C4-2B (cell line): ENCODE results near the gene GCK.

Experiments used
- ZFX ChIP-seq: fragments of 450-650 bp; IDR thresholded peaks from 2 replicates; pipeline ENCODE4 v1.6.1; 2017
- TF ChIP-seq, protein P1 (sequence below): fragments of 450-650 bp; conservative IDR thresholded peaks from 2 replicates; pipeline ENCODE4 v1.5.1; 2017; ENCODE audit warnings: mild to moderate bottlenecking

DNA sequence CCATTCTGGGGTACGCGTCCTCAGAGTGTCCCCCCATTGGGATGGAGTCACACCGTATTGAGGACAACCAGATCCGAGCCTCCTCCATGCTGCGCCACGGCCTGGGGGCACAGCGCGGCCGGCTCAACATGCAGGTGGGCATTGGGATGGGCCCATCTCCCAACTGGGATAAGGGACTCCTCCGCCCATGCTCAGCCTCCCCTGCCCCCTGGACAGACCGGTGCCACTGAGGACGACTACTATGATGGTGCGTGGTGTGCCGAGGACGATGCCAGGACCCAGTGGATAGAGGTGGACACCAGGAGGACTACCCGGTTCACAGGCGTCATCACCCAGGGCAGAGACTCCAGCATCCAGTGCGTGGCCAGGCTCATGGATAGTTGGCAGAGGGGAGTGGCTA is 79.2 kb downstream of the GCK start:
- TF ChIP-seq, protein P1, sequence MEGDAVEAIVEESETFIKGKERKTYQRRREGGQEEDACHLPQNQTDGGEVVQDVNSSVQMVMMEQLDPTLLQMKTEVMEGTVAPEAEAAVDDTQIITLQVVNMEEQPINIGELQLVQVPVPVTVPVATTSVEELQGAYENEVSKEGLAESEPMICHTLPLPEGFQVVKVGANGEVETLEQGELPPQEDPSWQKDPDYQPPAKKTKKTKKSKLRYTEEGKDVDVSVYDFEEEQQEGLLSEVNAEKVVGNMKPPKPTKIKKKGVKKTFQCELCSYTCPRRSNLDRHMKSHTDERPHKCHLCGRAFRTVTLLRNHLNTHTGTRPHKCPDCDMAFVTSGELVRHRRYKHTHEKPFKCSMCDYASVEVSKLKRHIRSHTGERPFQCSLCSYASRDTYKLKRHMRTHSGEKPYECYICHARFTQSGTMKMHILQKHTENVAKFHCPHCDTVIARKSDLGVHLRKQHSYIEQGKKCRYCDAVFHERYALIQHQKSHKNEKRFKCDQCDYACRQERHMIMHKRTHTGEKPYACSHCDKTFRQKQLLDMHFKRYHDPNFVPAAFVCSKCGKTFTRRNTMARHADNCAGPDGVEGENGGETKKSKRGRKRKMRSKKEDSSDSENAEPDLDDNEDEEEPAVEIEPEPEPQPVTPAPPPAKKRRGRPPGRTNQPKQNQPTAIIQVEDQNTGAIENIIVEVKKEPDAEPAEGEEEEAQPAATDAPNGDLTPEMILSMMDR = no peak
- TF ChIP-seq ZFX = no peak
